Endothelial cell of umbilical vein (primary cell): ENCODE data around the gene UPP2. TPM values are rescaled to one million over a fixed set of nuclear protein-coding genes. Genes with fewer than 3 reads are reported as not detected.

Experiments used
- BruUV-seq: library from RNA; stranded (reverse); fragments of 400-500 nt; replicated peaks from 2 replicates; lab custom pipeline; 2021; lab: Mats Ljungman, UMichigan
- CTCF ChIA-PET: fragments of 300-600, 350-600 bp; sonication (Branson Sonifier 250); formaldehyde crosslinking; loops from one replicate; lab custom pipeline; 2021; ENCODE audit warnings: antibody characterized with exemption, inconsistent platforms; lab: Charles Lee
- POLR2A ChIA-PET: fragments of 300-600, 350-600 bp; sonication (Branson Sonifier 250); formaldehyde crosslinking; loops from one replicate; lab custom pipeline; 2021; ENCODE audit warnings: antibody characterized with exemption, inconsistent platforms; lab: Charles Lee
- DNase-seq: peaks from one replicate; pipeline ENCODE4 v3.0.0-alpha.2; 2011; ENCODE audit warnings: low read depth, low spot score
- FAIRE-seq: peaks from 2 replicates; lab custom pipeline; 2011; peaks lifted over from hg19 to GRCh38; lab: Jason Lieb, UNC
- H2AFZ ChIP-seq: 2 replicates; pipeline ENCODE4 v1.6.0; 2012; ENCODE audit warnings: low read depth, low read length, control low read depth, inconsistent platforms
- H3K27ac ChIP-seq: 2 replicates; pipeline ENCODE4 v1.5.1; 2011; ENCODE audit warnings: low read depth, mild to moderate bottlenecking, control low read depth, low read length, moderate library complexity; ENCODE audit not compliant: insufficient read depth
- H3K27me3 ChIP-seq, 2 experiments: 2 replicates each; pipeline versions ENCODE4 v1.6.0 to v1.6.1; 2011; ENCODE audit warnings: low read length in 2 of 2, mixed read lengths in 1 of 2; ENCODE audit not compliant: control insufficient read depth in 2 of 2, insufficient read depth in 2 of 2
- H3K36me3 ChIP-seq, 2 experiments: 2 replicates in 1 of 2; 3 replicates in 1 of 2; pipeline ENCODE4 v1.5.1; 2011; ENCODE audit warnings: low read length in 2 of 2, mild to moderate bottlenecking in 1 of 2, moderate library complexity in 1 of 2; ENCODE audit not compliant: control insufficient read depth in 2 of 2, insufficient read depth in 2 of 2; ENCODE audit errors: extremely low read depth in 1 of 2
- H3K4me1 ChIP-seq: 3 replicates; pipeline ENCODE4 v1.5.1; 2011; ENCODE audit warnings: mild to moderate bottlenecking, low read length; ENCODE audit not compliant: control insufficient read depth, insufficient read depth; ENCODE audit errors: extremely low read depth
- H3K4me2 ChIP-seq: 2 replicates; pipeline ENCODE4 v1.6.1; 2011; ENCODE audit warnings: low read length, control low read depth, mixed read lengths; ENCODE audit not compliant: insufficient read depth
- H3K4me3 ChIP-seq, 3 experiments: fragments of 200-600 bp in 1 of 3; sonication (generic), shearing (Covaris generic) in 1 of 3; replicated peaks in 1 of 3; 2 replicates each; pipeline ENCODE4 v1.5.1; 2011 to 2016; ENCODE audit warnings: control low read depth in 3 of 3, low read length in 3 of 3, mild to moderate bottlenecking in 2 of 3, inconsistent platforms in 1 of 3, low read depth in 1 of 3, moderate library complexity in 1 of 3; ENCODE audit not compliant: insufficient read depth in 1 of 3
- H3K79me2 ChIP-seq: 2 replicates; pipeline ENCODE4 v1.6.0; 2012; ENCODE audit warnings: low read length, inconsistent platforms; ENCODE audit not compliant: control insufficient read depth, insufficient read depth
- H3K9ac ChIP-seq: replicated peaks from 2 replicates; pipeline ENCODE3; 2011; ENCODE audit warnings: low read length, control low read depth; ENCODE audit not compliant: insufficient read depth; ENCODE audit errors: extremely low read depth
- H3K9me1 ChIP-seq: replicated peaks from 3 replicates; pipeline ENCODE4 v1.6.0; 2011; ENCODE audit warnings: mild to moderate bottlenecking, low read length; ENCODE audit not compliant: control insufficient read depth, insufficient read depth; ENCODE audit errors: extremely low read depth
- H3K9me3 ChIP-seq: replicated peaks from 2 replicates; pipeline ENCODE4 v1.5.1; 2012; ENCODE audit warnings: low read length, inconsistent platforms; ENCODE audit not compliant: control insufficient read depth, insufficient read depth
- H4K20me1 ChIP-seq: replicated peaks from 2 replicates; pipeline ENCODE3; 2011; ENCODE audit warnings: mild to moderate bottlenecking, low read length; ENCODE audit not compliant: control insufficient read depth, insufficient read depth; ENCODE audit errors: extremely low read depth
- CTCF ChIP-seq, 2 donors: IDR thresholded peaks; 1 replicate in 1 of 2; 2 replicates in 1 of 2; pipeline ENCODE4 v1.5.1; 2011; ENCODE audit warnings: low read length in 2 of 2, mild to moderate bottlenecking in 2 of 2, moderate library complexity in 2 of 2, control low read depth in 1 of 2, inconsistent platforms in 1 of 2, low read depth in 1 of 2; ENCODE audit not compliant: insufficient read depth in 1 of 2; ENCODE audit errors: extremely low read depth in 1 of 2
- EZH2 ChIP-seq: IDR thresholded peaks from 2 replicates; pipeline ENCODE4 v1.6.1; 2012; ENCODE audit warnings: borderline replicate concordance, low read depth, mild to moderate bottlenecking, moderate library complexity, low read length, inconsistent platforms; ENCODE audit not compliant: severe bottlenecking
- FOS ChIP-seq: IDR thresholded peaks from 2 replicates; pipeline ENCODE4 v1.6.1; 2011; ENCODE audit warnings: mild to moderate bottlenecking, low read length, moderate library complexity, borderline replicate concordance; ENCODE audit not compliant: insufficient read depth
- GATA2 ChIP-seq: IDR thresholded peaks from 2 replicates; pipeline ENCODE4 v1.7.0; 2011; ENCODE audit warnings: low read depth, mild to moderate bottlenecking, moderate library complexity, mixed read lengths, low read length; ENCODE audit not compliant: insufficient read length, insufficient read depth
- JUN ChIP-seq: IDR thresholded peaks from 2 replicates; pipeline ENCODE4 v1.6.1; 2011; ENCODE audit warnings: borderline replicate concordance, low read depth; ENCODE audit not compliant: insufficient read length, insufficient read depth
- MAX ChIP-seq: IDR thresholded peaks from 2 replicates; pipeline ENCODE4 v1.6.1; 2011; ENCODE audit not compliant: insufficient read depth, insufficient read length
- MYC ChIP-seq: IDR thresholded peaks from one replicate; pipeline ENCODE4 v1.6.1; 2011; ENCODE audit warnings: mild to moderate bottlenecking, low read depth, low read length
- POLR2A ChIP-seq: IDR thresholded peaks from 2 replicates; pipeline ENCODE4 v1.6.1; 2012; ENCODE audit warnings: low read depth, mild to moderate bottlenecking, control low read depth, low read length
- POLR2AphosphoS5 ChIP-seq: IDR thresholded peaks from 2 replicates; pipeline ENCODE4 v1.6.1; 2012; ENCODE audit warnings: low read depth, mild to moderate bottlenecking, control low read depth, low read length, moderate library complexity; ENCODE audit not compliant: insufficient read depth
- dilution Hi-C: fragments of 300-500 bp; cut with MboI; formaldehyde crosslinking; loops from one replicate; pipeline ENCODE4 v1.15.0; 2019; ENCODE audit warnings: low sequenced_read_pairs; ENCODE audit not compliant: extremely low pct_ligation_motif_present
- intact Hi-C: fragments of 100-400 bp; cut with micrococcal nuclease; formaldehyde crosslinking; loops from one replicate; pipeline ENCODE4 v1.10.0; 2022
- polyA plus RNA-seq, 4 experiments: library from polyadenylated mRNA; depleted of rRNA in 3 of 4; stranded (reverse) in 3 of 4; unstranded in 1 of 4; fragments of >200 nt; gene quantifications; 2 replicates each; pipeline versions ENCODE4 v1.2.1 to v1.2.3, GENCODE V29; 2011 to 2012; ENCODE audit warnings: missing spikeins in 1 of 4
- total RNA-seq: library from RNA; stranded (reverse); gene quantifications from 2 replicates; pipeline ENCODE4 v1.2.3, GENCODE V29; 2021

UPP2 gene
- total and polyA plus RNA-seq, 2 donors (not counting 3 experiments of a cell fraction or from before 2014, with no cell fraction given): not detected

- Histone ChIP-seq H2AFZ (no peak overlapping the region), H3K79me2 (no peaks in the 10 kb centered on the region), H3K9me3 (no peaks in the 10 kb centered on the region), H3K4me2 (no peak overlapping the region), H4K20me1 (no peaks in the 10 kb centered on the region), H3K9ac (no peak overlapping the region), H3K4me1 (no peaks in the 10 kb centered on the region), H3K27me3 (peaks cover 0 to 3% of the 10 kb centered on the region in 2 experiments), H3K36me3 (no peaks in the 10 kb centered on the region), H3K27ac (no peak overlapping the region), H3K4me3 (no peak overlapping the region), H3K9me1 (no peaks in the 10 kb centered on the region)
- TF ChIP-seq CTCF (IDR thresholded peaks at IDR 0.05; ENCODE audit: extremely low read depth in 1 of 2, insufficient read depth in 1 of 2, low read depth in 1 of 2, low read length in 2 of 2) (no peak), EZH2 (no peak)
- ChIA-PET CTCF (no interaction called here), POLR2A (no interaction called here)
- no TSS peak for BruUV-seq
- dilution Hi-C loops (no loop called here), intact Hi-C loops (no loop called here)
- FAIRE-seq (no peak), DNase-seq (no peak)
Measured at GRCh38 chr2:158104903-158105302, 3.2 kb downstream of the UPP2 start.

- intact Hi-C loops: no loop called here
- Histone ChIP-seq H3K79me2 (no peaks in the 10 kb centered on the region), H3K36me3 (no peaks in the 10 kb centered on the region), H2AFZ (no peak overlapping the region), H3K27ac (no peak overlapping the region), H3K27me3 (peaks cover 2 to 3% of the 10 kb centered on the region in 2 experiments), H3K4me3 (no peak overlapping the region), H3K9ac (no peak overlapping the region), H3K4me2 (no peak overlapping the region), H4K20me1 (no peaks in the 10 kb centered on the region), H3K9me1 (no peaks in the 10 kb centered on the region), H3K4me1 (no peaks in the 10 kb centered on the region), H3K9me3 (no peaks in the 10 kb centered on the region)
- TF ChIP-seq CTCF (IDR thresholded peaks at IDR 0.05; ENCODE audit: extremely low read depth in 1 of 2, insufficient read depth in 1 of 2, low read depth in 1 of 2, low read length in 2 of 2) (no peak), FOS (no peak), GATA2 (no peak), MAX (no peak), EZH2 (no peak), POLR2AphosphoS5 (no peak), POLR2A (no peak), JUN (no peak), MYC (no peak)
- DNase-seq: no peak
- dilution Hi-C loops: no loop called here
- CTCF ChIA-PET: interaction anchor here (1.4 kb wide), 1 partner anchor 10 kb away, joined by 3 read pairs; no protein-coding TSS in a partner anchor
- FAIRE-seq: no peak
- no TSS peak for BruUV-seq
- POLR2A ChIA-PET: no interaction called here
Measured at GRCh38 chr2:158112992-158113391, 11.3 kb downstream of the UPP2 start.
